Measurements from ENCODE around the gene CCDC14.
"Not testable (repeated sequence)": the region's sequence is repeated elsewhere in the genome, so short reads cannot be mapped to it uniquely, and the experiment has no call there.

The CCDC14 gene

DNA sequence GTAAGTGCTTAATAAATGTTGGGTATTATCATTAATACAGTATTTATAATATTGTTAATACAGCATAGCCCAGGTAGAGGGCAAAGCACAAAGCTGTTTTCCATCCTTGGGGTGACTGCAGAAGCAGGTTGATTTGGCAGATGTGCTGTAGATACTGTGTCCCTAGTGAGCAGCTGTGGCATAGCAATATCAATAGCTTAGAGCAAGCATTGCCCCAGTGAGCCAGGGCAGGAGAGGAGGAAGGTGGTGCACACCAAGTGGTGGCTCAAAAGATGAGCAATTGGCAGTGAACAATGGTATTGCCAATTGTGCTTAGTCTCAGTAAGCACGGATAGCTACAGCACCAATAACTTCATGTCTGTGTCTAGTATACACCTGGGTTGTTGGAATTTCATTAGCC is 5.8 kb upstream of the CCDC14 start:
- not testable (repeated sequence) for DNase-seq

DNA sequence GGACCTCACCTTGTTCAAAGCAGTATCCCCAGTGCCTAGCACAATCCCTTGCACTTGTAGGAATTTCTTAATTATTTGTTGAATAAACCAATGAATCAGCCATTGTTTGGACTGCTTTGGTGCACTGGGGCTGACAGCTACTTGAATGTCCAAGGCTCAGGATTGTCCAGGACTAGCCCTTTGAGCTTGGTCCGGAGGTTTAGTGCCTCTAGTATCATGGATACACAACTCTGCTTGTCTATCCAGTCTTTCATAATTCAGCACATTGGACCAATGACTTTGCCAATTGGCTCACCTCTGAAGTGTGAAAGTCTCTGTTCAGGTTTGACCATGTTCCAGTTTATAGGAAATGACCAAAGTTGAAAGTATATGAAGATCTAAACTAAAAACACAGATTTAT is 3.8 kb upstream of the CCDC14 start:
- DNase-seq = not testable (repeated sequence)

DNA sequence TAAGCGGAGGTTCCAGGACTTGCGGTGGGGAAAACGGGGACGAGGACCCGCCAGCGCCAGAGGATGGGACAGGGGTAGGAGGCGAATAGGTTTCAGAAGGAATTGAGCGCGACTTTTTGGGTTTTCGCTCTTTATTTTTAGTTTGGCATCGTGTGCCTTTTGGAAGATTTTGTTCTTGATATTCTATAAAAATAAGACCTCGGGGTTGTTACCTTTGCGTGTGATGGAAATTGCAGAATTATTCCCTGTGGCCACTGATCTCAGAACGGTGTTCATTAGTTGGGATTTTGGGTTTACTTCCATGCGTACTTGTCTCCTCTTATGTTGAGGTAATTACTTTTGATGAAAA is 453 bp upstream of the CCDC14 start:
- DNase-seq = no peak

GRCh38 chr3:123953735-123954134 is 7.3 kb downstream of the CCDC14 start:
- DNase-seq = no peak

DNA sequence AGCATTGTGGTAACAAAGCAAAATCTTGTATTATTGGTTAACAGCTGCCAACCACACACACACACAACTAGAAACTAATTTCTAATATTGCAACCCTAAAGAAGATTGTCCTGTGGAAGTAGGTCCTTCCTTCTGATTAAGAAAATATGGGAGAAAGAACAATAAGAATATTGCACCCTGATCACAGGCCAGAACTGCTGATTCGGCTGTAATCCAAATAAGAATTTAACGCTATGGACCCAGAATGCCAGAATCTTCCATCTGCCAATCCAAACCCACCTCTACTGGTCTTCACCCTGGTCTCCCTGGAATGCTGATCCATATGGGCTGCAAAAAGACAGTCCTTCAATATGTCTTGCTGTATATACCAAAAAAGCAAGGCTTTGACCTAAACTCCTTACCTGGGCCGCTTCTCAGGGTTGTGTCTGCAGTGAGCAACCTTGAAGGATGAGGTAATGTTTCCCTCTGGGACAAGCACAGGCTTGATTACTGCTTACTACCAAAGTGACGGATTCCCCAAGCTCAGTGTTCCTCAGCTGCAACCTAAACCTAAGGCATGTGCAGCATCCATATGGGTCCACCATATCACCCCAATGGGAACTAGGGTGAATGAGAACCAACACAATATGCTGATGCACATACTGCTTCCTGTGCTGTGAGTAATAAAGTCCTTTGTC is 8.0 kb downstream of the CCDC14 start:
- no peak for DNase-seq

DNA sequence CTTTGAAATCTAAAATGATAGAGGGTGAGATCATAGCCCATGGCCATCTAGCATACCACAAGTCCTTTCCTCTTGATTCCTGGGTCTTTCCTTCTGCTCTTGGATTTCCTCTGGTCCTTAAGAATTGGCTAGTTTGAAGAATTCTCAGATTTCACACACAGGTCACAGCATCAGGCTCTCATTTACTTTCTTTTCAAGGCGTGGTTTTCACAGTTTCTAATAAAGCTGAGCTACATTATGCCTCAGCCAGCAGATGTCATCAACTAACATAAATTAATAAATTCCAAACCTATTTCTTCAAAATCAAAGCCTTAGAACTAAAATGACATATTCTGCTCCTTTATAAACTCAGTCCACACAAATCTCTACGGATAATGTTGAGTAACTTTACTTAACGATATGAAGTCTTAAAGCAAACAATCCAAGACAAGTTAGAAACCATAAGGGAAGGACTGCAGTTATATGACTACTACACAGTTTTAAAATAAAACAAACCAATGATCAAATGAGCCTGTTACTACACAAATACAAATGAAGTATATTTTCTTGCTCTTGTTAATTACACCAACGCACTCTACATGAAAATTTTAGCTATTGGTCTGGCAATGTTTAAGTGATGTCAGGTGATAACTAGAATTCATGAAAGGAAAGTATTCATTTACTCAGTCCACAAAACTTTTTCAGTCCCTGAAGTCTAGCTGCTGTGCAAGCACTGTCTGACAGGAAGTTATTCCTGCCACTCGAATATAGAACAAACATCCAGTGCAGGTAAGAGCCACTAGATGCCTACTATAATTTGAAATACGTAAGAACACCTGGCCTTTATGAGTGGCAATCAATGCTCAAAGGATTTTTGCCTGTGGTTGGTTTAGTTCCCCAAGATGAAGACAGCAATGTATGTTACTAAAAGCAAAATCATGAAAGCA is 9.2 kb downstream of the CCDC14 start:
- no peak for DNase-seq

DNA sequence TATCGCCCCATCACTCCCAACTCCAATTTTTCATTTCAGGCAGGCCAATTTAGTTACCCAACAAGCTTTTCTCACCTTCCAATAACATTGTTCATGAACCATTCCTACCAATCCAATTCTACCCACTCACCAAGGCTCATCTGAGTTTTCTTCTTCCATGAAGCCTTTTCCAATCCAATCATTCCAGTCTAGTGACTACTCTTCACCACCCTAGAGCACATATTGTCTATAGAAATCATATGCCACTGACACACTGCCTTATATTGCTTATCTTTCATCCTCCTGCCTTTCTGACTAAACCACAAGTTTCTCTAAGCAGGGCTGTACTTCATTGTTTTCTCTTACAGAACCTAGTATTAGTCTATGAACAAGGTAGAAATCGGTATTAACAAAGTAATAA is 11.4 kb downstream of the CCDC14 start:
- DNase-seq = no peak

DNA sequence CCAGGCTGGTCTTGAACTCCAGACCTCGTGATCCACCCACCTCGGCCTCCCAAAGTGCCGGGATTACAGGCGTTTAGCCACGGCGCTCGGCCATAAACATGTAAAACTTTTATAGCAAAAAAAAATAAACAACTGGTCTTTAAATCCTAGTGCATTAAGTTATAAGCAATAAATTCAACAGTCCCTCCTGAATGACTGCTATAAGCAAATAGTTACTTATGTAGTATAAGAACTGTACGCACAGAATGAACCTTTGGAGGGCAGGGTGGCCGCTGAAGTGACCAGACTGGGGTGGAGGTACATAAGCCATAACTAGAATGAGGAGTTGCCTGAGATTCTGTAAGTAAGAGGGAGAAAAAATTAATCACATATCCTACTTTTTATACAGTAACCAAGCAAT is 12.6 kb downstream of the CCDC14 start:
- no peak for DNase-seq

- DNase-seq = no peak
Measured at GRCh38 chr3:123947482-123947881, 13.5 kb downstream of the CCDC14 start.

- no peak for DNase-seq
Measured at GRCh38 chr3:123941542-123941941, 19.5 kb downstream of the CCDC14 start.

- DNase-seq = no peak
Measured at GRCh38 chr3:123941121-123941520, 19.9 kb downstream of the CCDC14 start.

DNA sequence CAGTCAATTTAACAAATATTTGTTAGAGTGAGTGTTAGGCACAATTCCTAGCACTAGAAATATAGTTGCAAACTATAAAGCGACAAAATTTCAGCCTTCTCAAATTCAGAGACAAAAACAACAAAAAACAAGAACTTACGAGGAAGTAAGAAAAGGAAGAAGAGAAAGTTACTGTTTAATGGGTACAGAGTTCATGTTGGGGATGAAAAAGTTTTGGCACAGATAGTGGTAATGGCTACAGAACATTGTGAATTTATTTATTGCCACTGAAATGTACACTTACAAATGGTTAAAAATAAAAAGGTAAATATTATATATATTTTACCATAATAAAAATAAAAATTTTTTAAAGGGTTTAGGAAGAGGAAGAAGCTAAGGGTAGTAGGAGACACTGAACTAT is 21.3 kb downstream of the CCDC14 start:
- DNase-seq = no peak

GRCh38 chr3:123936400-123936799 is 24.6 kb downstream of the CCDC14 start:
- no peak for DNase-seq

DNA sequence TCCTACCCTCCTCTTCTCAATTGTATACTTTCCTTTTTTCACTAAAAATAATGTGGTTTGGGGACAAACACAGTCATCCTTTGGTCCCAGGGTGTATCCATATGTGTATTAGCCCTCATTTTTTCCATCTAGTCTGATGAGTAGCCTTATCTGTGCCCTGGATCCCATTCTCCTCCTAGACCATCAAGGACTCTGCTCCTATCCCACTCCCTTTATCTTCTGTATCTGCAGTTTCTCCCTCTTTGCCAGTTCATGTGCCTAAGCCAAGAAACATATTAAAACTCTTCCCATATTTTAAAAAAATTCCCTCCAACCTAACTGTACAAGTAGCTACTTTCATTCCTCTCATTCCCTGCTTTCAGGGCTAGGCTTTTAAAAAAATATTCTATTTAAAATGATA is 25.2 kb downstream of the CCDC14 start:
- no peak for DNase-seq

DNA sequence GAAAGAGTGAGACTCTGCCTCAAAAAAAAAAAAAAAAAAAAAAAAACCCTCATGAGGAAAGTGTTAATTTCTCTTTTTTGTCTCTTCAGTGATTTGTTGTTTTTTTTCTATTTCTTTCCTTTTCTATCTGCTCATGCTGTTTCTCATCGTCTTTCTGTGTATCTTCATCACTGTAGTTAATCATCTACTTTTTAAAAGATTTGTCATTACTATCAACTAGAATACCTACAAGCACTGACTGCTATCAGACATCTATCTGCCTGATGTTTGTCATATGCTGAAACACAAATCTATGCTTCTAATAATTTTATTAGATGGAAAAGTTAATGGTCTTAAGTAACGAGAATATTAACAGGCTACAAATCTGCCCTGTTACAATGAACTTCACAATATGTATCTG is 26.8 kb downstream of the CCDC14 start:
- DNase-seq = no peak

DNA sequence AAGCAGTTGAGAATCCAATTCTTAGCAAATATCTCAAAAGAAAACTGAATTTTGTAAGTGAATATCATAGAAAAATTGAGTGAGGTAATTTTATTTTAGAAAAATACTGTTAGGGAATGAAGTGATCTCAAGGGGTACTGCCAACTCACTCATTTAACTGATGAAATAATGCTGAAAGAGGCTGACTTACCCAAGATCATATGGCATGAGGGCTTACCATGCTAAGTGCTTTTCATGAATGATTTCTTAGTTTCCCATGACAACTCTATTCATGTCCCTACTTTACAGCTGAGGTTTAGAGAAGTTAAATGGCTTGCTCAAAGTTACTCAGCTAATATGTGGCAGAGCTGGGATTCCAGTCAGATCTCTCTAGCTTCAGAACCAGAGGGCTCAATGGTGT is 30.6 kb downstream of the CCDC14 start:
- DNase-seq = no peak

- no peak for DNase-seq
Measured at GRCh38 chr3:123929325-123929724, 31.7 kb downstream of the CCDC14 start.

GRCh38 chr3:123926396-123926795 is 34.6 kb downstream of the CCDC14 start:
- DNase-seq = no peak

DNA sequence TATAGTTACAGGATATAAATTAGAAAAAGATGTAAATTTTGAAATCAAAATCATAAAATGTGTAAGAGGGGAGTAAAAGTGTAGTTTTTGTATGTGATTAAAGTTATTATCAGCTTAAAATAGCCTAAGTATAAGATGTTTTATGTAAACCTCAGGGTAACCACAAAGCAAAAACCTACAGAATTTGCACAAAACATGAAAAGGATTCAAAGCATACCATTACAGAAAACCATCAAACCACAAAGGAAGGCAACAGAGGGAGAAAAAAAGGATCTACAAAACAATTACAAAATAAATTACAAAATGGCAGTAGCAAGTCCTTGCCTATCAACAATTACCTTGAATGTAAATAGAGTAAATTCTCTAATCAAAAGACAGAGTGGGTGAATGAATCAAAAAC is 40.2 kb downstream of the CCDC14 start:
- no peak for DNase-seq

- DNase-seq = no peak
Measured at GRCh38 chr3:123920383-123920782, 40.6 kb downstream of the CCDC14 start.

- DNase-seq = no peak
Measured at GRCh38 chr3:123919353-123919752, 41.7 kb downstream of the CCDC14 start.

DNA sequence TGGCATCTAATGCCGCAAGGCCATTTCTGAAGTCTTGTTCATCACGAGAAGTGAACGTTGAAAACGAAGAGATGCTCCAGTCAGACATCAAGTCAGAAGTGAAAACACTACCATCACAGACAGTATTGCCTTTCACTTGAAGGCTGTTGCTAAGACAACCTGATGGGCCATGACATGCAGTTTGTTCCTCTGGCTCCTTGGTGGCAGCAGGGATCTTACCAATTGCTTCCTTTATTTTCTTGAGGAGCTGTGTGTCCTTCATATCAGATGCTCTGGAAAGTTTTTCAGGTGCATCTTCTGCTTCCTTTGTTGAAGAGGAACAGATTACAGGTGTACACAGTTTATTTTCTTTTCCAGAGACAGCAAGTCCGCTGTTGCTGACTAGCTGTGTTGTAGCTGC is 46.2 kb downstream of the CCDC14 start:
- DNase-seq = no peak

- DNase-seq = no peak
Measured at GRCh38 chr3:123909785-123910184, 51.2 kb downstream of the CCDC14 start.

GRCh38 chr3:123907720-123908119 is 53.3 kb downstream of the CCDC14 start:
- no peak for DNase-seq
